ENCODE data around the gene PDCD1.
"Not testable (repeated sequence)": the region's sequence is repeated elsewhere in the genome, so short reads cannot be mapped to it uniquely, and the experiment has no call there.

The PDCD1 gene

GRCh38 chr2:241811201-241811951, 47.3 kb downstream of the PDCD1 start:
- DNase-seq: peak in 1 of 2 experiments; percentile 2

GRCh38 chr2:241810307-241811200, 48.1 kb downstream of the PDCD1 start:
- no peak for DNase-seq

GRCh38 chr2:241809383-241810306, 49.0 kb downstream of the PDCD1 start:
- no peak for DNase-seq

GRCh38 chr2:241808721-241809382, 49.8 kb downstream of the PDCD1 start, which contains the start of gene NEU4:
Gene NEU4 (plus strand): TSS chr2:241809193. CDS start chr2:241814485, 5,292 bp downstream.
- no peak for DNase-seq

- DNase-seq: no peak
Observed at GRCh38 chr2:241808051-241808720, 50.5 kb downstream of the PDCD1 start.

- not testable (repeated sequence) for DNase-seq
Observed at GRCh38 chr2:241806217-241806616, 52.5 kb downstream of the PDCD1 start.

GRCh38 chr2:241804326-241805229, 54.1 kb downstream of the PDCD1 start:
- peak; percentile 28 to 44 for DNase-seq

GRCh38 chr2:241803387-241804325, 55.0 kb downstream of the PDCD1 start:
- DNase-seq: peak; percentile 56 to 59

- no peak for DNase-seq
Observed at GRCh38 chr2:241802421-241803318, 56.0 kb downstream of the PDCD1 start.

- DNase-seq: peak in 1 of 2 experiments; percentile 1
Observed at GRCh38 chr2:241801611-241802420, 56.9 kb downstream of the PDCD1 start.

GRCh38 chr2:241800198-241800903, 58.3 kb downstream of the PDCD1 start:
- peak in 1 of 2 experiments; percentile 2 for DNase-seq
